Common myeloid progenitor, CD34-positive (primary cell): ENCODE measurements around the gene YY1.
"Not testable (repeated sequence)": the region's sequence is repeated elsewhere in the genome, so short reads cannot be mapped to it uniquely, and the experiment has no call there.

Experiments used
- CTCF ChIA-PET: fragments of 350-600 bp; sonication (Branson Sonifier 250); formaldehyde crosslinking; loops from one replicate; lab custom pipeline; 2021; ENCODE audit warnings: antibody characterized with exemption; lab: Charles Lee
- POLR2A ChIA-PET: fragments of 350-600 bp; sonication (Branson Sonifier 250); formaldehyde crosslinking; loops from one replicate; lab custom pipeline; 2021; ENCODE audit warnings: antibody characterized with exemption; lab: Charles Lee
- DNase-seq, 3 donors: peaks; one replicate each; pipeline versions ENCODE4 v3.0.0 to v3.0.0-alpha.2; 2013
- H3K27ac ChIP-seq, 2 experiments: 1 replicate in 1 of 2; 2 replicates in 1 of 2; pipeline ENCODE4 v1.7.0; 2013; ENCODE audit warnings: inconsistent platforms in 2 of 2, low read length in 2 of 2, mild to moderate bottlenecking in 2 of 2, low read depth in 1 of 2, moderate library complexity in 1 of 2; ENCODE audit not compliant: severe bottlenecking in 2 of 2, insufficient read depth in 1 of 2, poor library complexity in 1 of 2
- H3K27me3 ChIP-seq, 5 experiments: replicated peaks in 2 of 5; 1 replicate in 3 of 5; 2 replicates in 2 of 5; pipeline versions ENCODE4 v1.6.1 to v1.7.0; 2013; ENCODE audit warnings: low read length in 4 of 5, mild to moderate bottlenecking in 2 of 5, moderate library complexity in 2 of 5, inconsistent platforms in 1 of 5; ENCODE audit not compliant: insufficient read depth in 5 of 5, control insufficient read depth in 4 of 5
- H3K36me3 ChIP-seq, 4 experiments: 1 replicate in 2 of 4; 2 replicates in 2 of 4; pipeline versions ENCODE4 v1.6.1 to v1.7.0; 2013; ENCODE audit warnings: low read length in 3 of 4, control low read depth in 1 of 4, mild to moderate bottlenecking in 1 of 4; ENCODE audit not compliant: control insufficient read depth in 4 of 4, insufficient read depth in 4 of 4
- H3K4me1 ChIP-seq, 4 experiments: 1 replicate in 3 of 4; 2 replicates in 1 of 4; pipeline versions ENCODE4 v1.6.1 to v1.7.1; 2013; ENCODE audit warnings: low read length in 3 of 4, mild to moderate bottlenecking in 3 of 4, control low read depth in 1 of 4, inconsistent platforms in 1 of 4, moderate library complexity in 1 of 4; ENCODE audit not compliant: control insufficient read depth in 4 of 4, insufficient read depth in 4 of 4; ENCODE audit errors: control extremely low read depth in 1 of 4
- H3K4me3 ChIP-seq, 7 experiments: 1 replicate in 4 of 7; 2 replicates in 3 of 7; pipeline versions ENCODE4 v1.5.1 to v1.7.0; 2013; ENCODE audit warnings: mild to moderate bottlenecking in 7 of 7, low read length in 6 of 7, moderate library complexity in 6 of 7, inconsistent platforms in 2 of 7, low read depth in 2 of 7, control low read depth in 1 of 7; ENCODE audit not compliant: insufficient read depth in 4 of 7, control insufficient read depth in 1 of 7; ENCODE audit errors: extremely low read depth in 1 of 7
- H3K9me3 ChIP-seq, 5 experiments: 1 replicate in 4 of 5; 2 replicates in 1 of 5; pipeline versions ENCODE4 v1.6.1 to v1.7.1; 2013; ENCODE audit warnings: low read length in 4 of 5, mild to moderate bottlenecking in 2 of 5, inconsistent platforms in 1 of 5, low read depth in 1 of 5, moderate library complexity in 1 of 5; ENCODE audit not compliant: control insufficient read depth in 4 of 5, insufficient read depth in 2 of 5; ENCODE audit errors: control extremely low read depth in 1 of 5
- WGBS: methylation state at CpG from one replicate; pipeline ENCODE4 v1.1.5; 2013; ENCODE audit not compliant: insufficient coverage; 5-methylcytosine and 5-hydroxymethylcytosine counted together

The YY1 gene

GRCh38 chr14:100230361-100230760, 8.6 kb upstream of the YY1 start:
- Histone ChIP-seq H3K36me3 (peaks cover 3 to 41% (median 11%) of the 10 kb centered on the region in 4 experiments), H3K27ac (no peak overlapping the region), H3K9me3 (no peaks in the 10 kb centered on the region), H3K27me3 (no peaks in the 10 kb centered on the region), H3K4me3 (no peak overlapping the region), H3K4me1 (peaks cover 7 to 13% (median 11%) of the 10 kb centered on the region in 4 experiments)
- DNase-seq: no peak
- WGBS: 89% methylated on average over 4 of the region's 5 CpGs
- POLR2A ChIA-PET: no interaction called here
- CTCF ChIA-PET: interaction anchor here (1.6 to 8.2 kb wide), 2 partner anchors 7 to 123 kb away, joined by 3 to 86 read pairs; no protein-coding TSS in a partner anchor

GRCh38 chr14:100234511-100234910, 4.4 kb upstream of the YY1 start:
- POLR2A ChIA-PET: no interaction called here
- Histone ChIP-seq H3K36me3 (peaks cover 3 to 31% (median 10%) of the 10 kb centered on the region in 4 experiments), H3K27ac (peak overlapping the region in 1 of 2 experiments; percentile 41), H3K9me3 (no peaks in the 10 kb centered on the region), H3K27me3 (no peaks in the 10 kb centered on the region), H3K4me3 (no peak overlapping the region), H3K4me1 (peaks cover 23 to 35% (median 30%) of the 10 kb centered on the region in 4 experiments)
- WGBS: 54% methylated on average over 4 of the region's 4 CpGs
- DNase-seq: no peak
- CTCF ChIA-PET: interaction anchor here (0.8 to 8.2 kb wide), 7 partner anchors 12 to 96 kb away, joined by 3 to 86 read pairs (median 4); no protein-coding TSS in a partner anchor

GRCh38 chr14:100236271-100236818, 2.6 kb upstream of the YY1 start:
- 85% methylated on average over 11 of the region's 12 CpGs for WGBS
- POLR2A ChIA-PET: interaction anchor here (1.0 to 2.5 kb wide), 5 partner anchors 13 to 43 kb away, joined by 3 to 10 read pairs (median 4); no protein-coding TSS in a partner anchor
- not testable (repeated sequence) for H3K9me3 ChIP-seq, DNase-seq, H3K27me3 ChIP-seq
- peak overlapping the region; percentile 92 to 98 for H3K27ac ChIP-seq
- CTCF ChIA-PET: interaction anchor here (0.7 to 8.2 kb wide), 8 partner anchors 9 to 49 kb away, joined by 3 to 86 read pairs (median 6); no protein-coding TSS in a partner anchor
- peaks cover 0 to 18% (median 0%) of the 10 kb centered on the region in 4 experiments for H3K36me3 ChIP-seq
- H3K4me1 ChIP-seq: peaks cover 29 to 41% (median 37%) of the 10 kb centered on the region in 4 experiments
- peak overlapping the region in 6 of 7 experiments; percentile 92 to 99 (median 96) for H3K4me3 ChIP-seq

GRCh38 chr14:100236881-100237280, 2.1 kb upstream of the YY1 start:
- ChIA-PET POLR2A (interaction anchor here (0.9 to 2.5 kb wide), 6 partner anchors 12 to 43 kb away, joined by 3 to 10 read pairs (median 4); no protein-coding TSS in a partner anchor), CTCF (interaction anchor here (1.0 to 8.2 kb wide), 7 partner anchors 10 to 49 kb away, joined by 3 to 86 read pairs (median 6); no protein-coding TSS in a partner anchor)
- H3K27me3 ChIP-seq: no peaks in the 10 kb centered on the region
- peak overlapping the region in 6 of 7 experiments; percentile 92 to 99 (median 96) for H3K4me3 ChIP-seq
- DNase-seq: no peak
- H3K9me3 ChIP-seq: no peaks in the 10 kb centered on the region
- peak overlapping the region; percentile 92 to 98 for H3K27ac ChIP-seq
- peaks cover 30 to 46% (median 42%) of the 10 kb centered on the region in 4 experiments for H3K4me1 ChIP-seq
- peaks cover 0 to 17% (median 0%) of the 10 kb centered on the region in 4 experiments for H3K36me3 ChIP-seq

GRCh38 chr14:100237735-100238418, 1.1 kb upstream of the YY1 start:
- CTCF ChIA-PET: interaction anchor here (0.6 to 8.2 kb wide), 7 partner anchors 11 to 86 kb away, joined by 3 to 86 read pairs (median 5); no protein-coding TSS in a partner anchor
- peak; percentile 56 to 85 (median 83) for DNase-seq
- H3K4me3 ChIP-seq: peak overlapping the region; percentile 92 to 100 (median 96)
- POLR2A ChIA-PET: interaction anchor here (0.9 to 2.5 kb wide), 7 partner anchors 13 to 59 kb away, joined by 3 to 10 read pairs (median 4); no protein-coding TSS in a partner anchor
- H3K9me3 ChIP-seq: no peaks in the 10 kb centered on the region
- peak overlapping the region; percentile 92 to 98 for H3K27ac ChIP-seq
- H3K36me3 ChIP-seq: peaks cover 0 to 17% (median 2%) of the 10 kb centered on the region in 4 experiments
- H3K27me3 ChIP-seq: no peaks in the 10 kb centered on the region
- H3K4me1 ChIP-seq: peaks cover 33 to 53% (median 45%) of the 10 kb centered on the region in 4 experiments
- WGBS: 0% methylated on average over 64 of the region's 64 CpGs

- under 1% methylated on average over 58 of the region's 93 CpGs for WGBS
- CTCF ChIA-PET: interaction anchor here (2.0 to 2.4 kb wide), 3 partner anchors 11 to 23 kb away, joined by 4 to 14 read pairs (median 13); no protein-coding TSS in a partner anchor
- Histone ChIP-seq H3K27me3 (no peaks in the 10 kb centered on the region), H3K9me3 (no peaks in the 10 kb centered on the region), H3K4me3 (peak overlapping the region; percentile 86 to 100 (median 96)), H3K4me1 (peaks cover 33 to 56% (median 45%) of the 10 kb centered on the region in 4 experiments), H3K36me3 (peaks cover 0 to 14% (median 2%) of the 10 kb centered on the region in 4 experiments), H3K27ac (peak overlapping the region; percentile 58 to 98)
- POLR2A ChIA-PET: no interaction called here
- no peak for DNase-seq
These were observed 381 bp downstream of the YY1 start for GRCh38 chr14:100239211-100239839.
